HG03520 (cell line): ENCODE measurements around the gene MVB12B.

Experiments
- ATAC-seq: cut with Tn5 transposase; IDR thresholded peaks from one replicate; pipeline ENCODE4 v1.9.1; 2021; ENCODE audit warnings: mild to moderate bottlenecking, moderate library complexity; ENCODE audit not compliant: unreplicated experiment

MVB12B gene

GRCh38 chr9:126380447-126380846 lies 53.8 kb downstream of the MVB12B start:
- no peak for ATAC-seq

- no peak for ATAC-seq
Observed at GRCh38 chr9:126381195-126381594, 54.6 kb downstream of the MVB12B start.

DNA sequence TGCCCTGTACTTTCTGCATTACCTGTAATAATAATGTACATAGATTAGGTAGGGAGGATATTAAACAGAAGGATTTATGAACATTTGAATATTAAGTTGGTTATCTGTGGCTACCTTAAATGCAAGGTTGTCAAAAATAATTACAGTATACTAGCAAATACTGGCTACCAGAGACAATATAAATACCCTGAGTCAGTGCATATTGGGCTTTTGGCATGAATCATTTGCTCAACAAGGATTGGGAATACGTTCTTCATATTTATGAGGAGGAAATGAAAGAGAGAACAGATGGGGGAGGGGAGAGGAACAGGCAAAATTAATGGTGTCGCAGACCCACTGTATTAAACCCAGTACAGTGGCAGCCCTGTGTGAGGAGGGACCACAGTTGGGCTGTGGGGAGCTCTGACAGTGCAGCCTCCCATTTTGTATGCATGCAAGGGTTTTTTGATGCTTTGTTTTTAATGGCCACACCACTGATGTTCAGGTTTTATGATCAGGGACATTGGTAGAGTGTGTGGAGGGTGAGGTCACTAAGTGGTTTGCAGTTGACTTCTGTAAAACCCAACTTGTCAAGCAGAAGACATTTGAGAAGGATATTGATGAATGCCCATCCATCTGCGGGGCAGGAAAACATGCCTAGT lies 56.9 kb downstream of the MVB12B start:
- ATAC-seq, result no peak

GRCh38 chr9:126384926-126385325 lies 58.3 kb downstream of the MVB12B start:
- ATAC-seq, result no peak

DNA sequence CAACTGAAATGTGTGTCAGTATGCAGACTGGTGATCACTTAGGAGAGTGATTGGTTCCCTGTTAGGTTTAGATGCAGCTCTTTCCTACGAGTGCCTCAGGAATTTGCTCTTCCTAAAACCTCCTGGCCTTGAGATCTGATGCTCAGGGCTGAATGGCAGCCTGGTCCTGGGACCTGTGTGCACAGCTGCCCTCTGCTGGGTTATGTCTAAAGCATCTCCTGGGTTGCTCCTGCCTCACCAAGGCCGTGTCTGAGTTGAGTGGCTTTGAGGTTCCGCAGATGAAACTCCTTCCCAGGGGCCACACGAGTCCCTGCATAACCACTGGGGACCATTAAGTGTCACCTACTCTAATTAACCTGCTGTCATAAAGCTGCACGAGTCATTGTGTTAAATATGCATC lies 59.5 kb downstream of the MVB12B start:
- no peak for ATAC-seq

- no peak for ATAC-seq
Observed at GRCh38 chr9:126386776-126387175, 60.1 kb downstream of the MVB12B start.

GRCh38 chr9:126388964-126389708 lies 62.5 kb downstream of the MVB12B start:
- ATAC-seq, result no peak

- no peak for ATAC-seq
Observed at GRCh38 chr9:126389992-126390391, 63.4 kb downstream of the MVB12B start.

DNA sequence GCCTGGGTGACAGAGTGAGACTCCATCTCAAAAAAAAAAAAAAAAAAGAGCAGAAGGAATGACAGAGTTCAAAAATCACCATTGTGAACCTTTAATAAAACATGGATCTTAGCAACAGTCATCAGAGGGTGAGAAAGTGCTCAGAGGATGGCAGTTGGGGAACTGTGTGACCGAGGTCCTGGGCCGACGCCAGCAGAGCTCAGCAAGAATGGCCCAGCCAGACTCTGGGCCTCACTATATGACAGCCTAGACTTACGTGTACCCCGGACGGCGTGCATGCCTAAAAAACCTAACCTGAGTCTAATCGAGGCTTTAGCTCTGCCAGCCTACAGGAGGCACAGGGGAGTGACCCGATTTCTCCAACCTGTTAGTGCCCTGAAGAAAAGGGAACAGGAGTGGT lies 64.3 kb downstream of the MVB12B start:
- ATAC-seq, result no peak

DNA sequence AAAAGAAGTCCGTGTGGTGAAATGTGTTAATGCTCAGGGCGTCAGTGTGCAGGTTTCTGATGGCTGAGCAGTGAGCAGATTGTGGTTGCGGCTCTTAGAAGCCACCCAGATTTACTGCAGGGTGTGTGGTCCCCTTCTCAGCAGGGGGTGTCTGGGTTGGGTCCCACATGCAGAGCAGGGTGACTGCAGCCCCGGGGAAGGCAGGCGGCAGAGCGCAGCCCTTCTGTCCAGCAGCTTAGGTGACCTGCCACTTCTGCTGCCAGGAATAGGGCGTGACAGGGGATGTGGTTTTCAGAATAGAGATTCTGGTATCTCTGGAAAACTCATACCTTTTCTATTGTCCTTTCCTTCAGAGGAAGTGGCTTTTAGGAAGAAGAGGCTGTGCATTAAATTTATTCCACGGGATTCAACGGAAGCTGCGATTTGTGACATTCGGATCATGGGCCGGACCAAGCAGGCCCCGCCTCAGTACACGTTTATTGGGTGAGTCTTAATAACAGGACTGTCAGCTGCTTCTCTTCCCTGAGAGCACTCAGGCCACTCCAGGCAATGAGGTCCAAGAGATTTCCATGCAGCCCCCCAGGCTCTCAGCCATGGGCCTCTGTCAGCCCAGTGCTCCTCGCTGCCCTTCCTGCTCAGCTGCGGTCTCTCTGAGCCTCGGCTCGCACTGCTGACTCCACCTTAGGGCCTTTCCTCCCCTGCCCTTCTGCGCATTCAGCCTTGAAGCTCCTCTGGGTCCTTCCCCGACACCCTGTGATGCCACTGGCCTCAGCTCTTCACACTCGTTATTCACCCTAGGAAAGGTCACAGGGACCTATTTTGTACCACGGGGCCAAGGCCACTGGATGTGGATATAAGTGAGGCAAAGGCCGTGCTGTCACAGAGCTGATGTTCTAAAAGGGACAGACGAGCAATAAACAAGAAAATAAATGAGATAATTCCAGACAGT lies 65.4 kb downstream of the MVB12B start:
- ATAC-seq, result no peak

GRCh38 chr9:126392662-126393371 lies 66.2 kb downstream of the MVB12B start:
- no peak for ATAC-seq

GRCh38 chr9:126393876-126394275 lies 67.2 kb downstream of the MVB12B start:
- ATAC-seq, result no peak

DNA sequence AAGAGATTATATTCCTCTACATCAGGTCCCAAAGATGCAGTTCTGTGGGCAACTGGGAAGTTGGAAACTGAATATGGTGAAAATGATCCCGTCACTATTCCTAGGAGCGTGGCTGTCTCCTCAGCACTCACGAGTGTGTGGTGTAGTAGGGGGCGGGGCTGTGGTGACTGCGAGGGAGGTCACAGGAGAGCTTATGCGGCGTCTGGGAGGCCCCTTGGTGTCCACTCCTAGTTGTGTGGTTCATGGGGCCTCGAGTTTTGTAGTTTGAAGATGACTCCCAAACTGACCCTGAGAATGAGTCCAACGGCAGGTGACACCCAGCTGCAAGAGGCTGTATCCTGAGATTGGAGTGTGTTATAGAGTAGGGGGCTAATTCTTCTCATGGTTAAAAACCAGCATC lies 68.2 kb downstream of the MVB12B start:
- no peak for ATAC-seq

- no peak for ATAC-seq
Observed at GRCh38 chr9:126395439-126396212, 69.0 kb downstream of the MVB12B start.

DNA sequence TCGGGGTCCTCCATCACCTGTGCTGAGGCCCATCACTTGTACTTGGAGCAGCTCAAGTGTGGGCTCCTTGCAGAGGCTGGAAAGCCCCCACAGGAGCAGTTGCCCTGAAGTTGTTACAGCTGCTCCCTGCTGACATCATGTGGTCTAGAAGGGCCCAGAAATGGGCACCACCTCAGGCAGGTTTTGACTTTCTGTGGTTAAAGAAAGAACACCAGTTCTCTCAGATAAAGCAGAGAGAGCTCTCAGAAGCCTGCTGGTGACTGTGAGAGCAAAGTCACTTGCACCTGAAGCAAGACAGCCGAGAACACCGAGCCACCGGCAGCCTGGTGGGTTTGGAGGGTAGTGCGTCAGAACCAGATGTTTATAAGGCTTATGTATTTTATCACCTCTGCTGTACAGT lies 70.4 kb downstream of the MVB12B start:
- ATAC-seq, result peak; percentile 77

- ATAC-seq, result no peak
Observed at GRCh38 chr9:126398403-126399058, 71.9 kb downstream of the MVB12B start.

DNA sequence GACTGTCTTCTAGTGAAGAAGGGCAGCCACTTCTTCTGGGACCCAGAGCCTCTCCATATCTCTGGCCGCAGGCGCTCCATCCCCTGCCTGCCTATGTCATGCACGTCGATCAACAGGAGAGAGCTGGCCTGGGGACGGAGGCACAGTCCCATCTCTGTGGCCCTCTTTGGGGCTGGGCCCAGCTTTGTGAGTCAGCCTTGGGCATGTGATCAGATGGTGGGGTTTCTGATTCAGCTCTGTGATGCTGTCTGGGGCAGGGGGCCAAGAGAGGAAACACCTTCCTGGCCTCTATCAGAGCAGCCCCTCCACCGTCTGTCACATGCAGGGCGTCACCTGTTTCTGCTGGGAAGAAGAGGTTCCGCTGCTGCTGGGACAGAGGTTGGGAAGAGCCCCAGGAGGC lies 72.6 kb downstream of the MVB12B start:
- ATAC-seq, result no peak

- ATAC-seq, result no peak
Observed at GRCh38 chr9:126399789-126400188, 73.2 kb downstream of the MVB12B start.

GRCh38 chr9:126400571-126400970 lies 73.9 kb downstream of the MVB12B start:
- ATAC-seq, result no peak

DNA sequence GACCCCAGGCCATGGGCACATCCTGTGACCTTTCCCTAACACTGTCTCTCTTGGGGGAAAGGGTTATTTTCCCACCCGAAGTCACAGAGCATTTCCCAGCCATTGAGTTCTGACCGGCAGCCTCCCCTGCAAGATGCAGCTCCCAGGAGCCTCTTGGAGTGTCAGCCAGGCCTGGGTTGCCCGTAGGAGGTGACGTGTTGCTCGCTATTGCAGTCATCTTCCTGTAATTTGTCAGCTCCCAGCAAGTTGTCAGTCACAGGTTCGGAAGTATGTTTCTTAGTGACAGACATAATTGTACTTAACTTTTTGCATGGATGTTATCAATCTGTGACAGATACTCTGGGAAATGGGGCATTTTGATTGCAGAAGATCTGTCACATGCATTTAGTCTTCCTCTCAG lies 74.5 kb downstream of the MVB12B start:
- ATAC-seq, result no peak
